ENCODE measurements around the gene CCNG2.

CCNG2 gene

DNA sequence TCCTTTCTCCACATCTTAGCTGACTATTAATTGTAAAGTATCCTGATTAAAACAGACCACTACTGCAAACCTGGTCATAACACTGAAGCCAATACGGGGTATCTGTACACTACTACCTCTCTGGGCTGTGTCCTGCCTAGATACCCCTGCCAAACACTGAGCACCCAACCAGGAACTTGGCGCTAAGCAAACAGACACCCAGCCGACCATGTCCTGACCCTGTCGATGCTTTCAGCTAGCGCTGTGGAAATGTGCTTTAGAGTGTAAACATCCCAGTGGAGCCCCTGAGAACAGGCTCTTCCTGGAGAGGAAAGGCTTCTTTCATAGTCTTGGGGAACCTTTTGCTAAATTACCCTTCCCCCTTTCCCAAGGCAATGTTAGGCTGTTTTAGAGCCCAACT is 52.9 kb downstream of the CCNG2 start:
- DNase-seq, result no peak

DNA sequence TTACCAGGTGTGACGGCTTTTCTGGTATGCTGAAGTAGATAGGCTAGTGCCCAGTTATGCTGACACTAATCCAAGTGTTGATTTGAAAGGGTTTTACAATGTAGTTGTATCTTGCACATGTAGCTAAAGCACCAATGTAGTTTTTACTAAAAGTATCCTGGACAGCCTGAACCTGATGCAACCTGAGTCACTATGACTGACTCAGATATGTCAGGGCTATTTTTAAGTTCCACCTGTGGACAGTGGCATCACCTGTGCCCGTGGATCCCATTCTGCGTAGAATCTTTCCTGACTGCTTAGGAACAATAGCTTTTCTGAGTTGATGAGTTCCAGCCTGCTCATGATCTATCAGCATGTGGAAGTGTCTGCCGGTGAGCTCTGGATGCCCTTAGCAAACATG is 58.1 kb downstream of the CCNG2 start:
- DNase-seq, result no peak

DNA sequence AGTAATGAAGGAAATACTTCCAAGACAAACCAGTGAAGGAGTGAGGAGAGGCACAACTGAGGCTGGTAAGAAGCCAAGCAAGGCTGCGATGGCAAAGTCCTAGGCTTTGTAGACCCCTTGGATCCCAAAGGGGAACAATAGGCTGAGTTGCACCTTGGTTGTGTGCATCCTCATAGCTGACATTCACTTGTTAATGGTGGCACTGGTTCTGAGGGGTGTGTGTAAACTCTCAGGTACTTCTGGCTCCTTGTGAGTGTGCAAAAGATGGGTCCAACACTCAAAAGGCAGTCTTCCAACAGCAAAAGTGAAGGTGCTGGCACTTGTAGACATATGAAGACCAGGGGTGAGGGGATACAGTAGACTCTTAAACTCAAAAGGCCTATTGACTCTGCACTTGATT is 60.5 kb downstream of the CCNG2 start:
- no peak for DNase-seq

- no peak for DNase-seq
These were observed 62.3 kb downstream of the CCNG2 start for GRCh38 chr4:77219266-77219665.

All from CD4-positive, alpha-beta T cell treated with Interleukin-1 beta for 1 hour (primary cell).